HEK293 (cell line): ENCODE results near the gene DSTN.

Experiments
- CTCF ChIA-PET: fragments of 350-600 bp; formaldehyde crosslinking; extraction: SDS; loops from one replicate; lab custom pipeline; 2021; ENCODE audit warnings: antibody characterized with exemption; lab: Yijun Ruan, JAX
- POLR2A ChIA-PET: fragments of 300-600 bp; formaldehyde crosslinking; extraction: SDS; loops from one replicate; lab custom pipeline; 2020; ENCODE audit warnings: antibody characterized with exemption, inconsistent platforms; lab: Yijun Ruan, JAX
- H3K27ac ChIP-seq: fragments of 200-500 bp; sonication (Bioruptor generic); 2 replicates; pipeline ENCODE4 v1.5.1; 2014; ENCODE audit warnings: low read depth, low read length, control low read depth, inconsistent platforms; ENCODE audit errors: extremely low read depth
- H3K36me3 ChIP-seq, 2 experiments: fragments of 200-500 bp in 1 of 2; sonication (Bioruptor generic) in 1 of 2; 1 replicate in 1 of 2; 2 replicates in 1 of 2; pipeline ENCODE4 v1.5.1; 2014 to 2017; ENCODE audit warnings: inconsistent platforms in 2 of 2, low read length in 2 of 2; ENCODE audit not compliant: control insufficient read depth in 2 of 2, insufficient read depth in 1 of 2
- H3K4me1 ChIP-seq: fragments of 200-500 bp; sonication (Bioruptor generic); 2 replicates; pipeline ENCODE4 v1.5.1; 2014; ENCODE audit warnings: mild to moderate bottlenecking, low read length, inconsistent platforms; ENCODE audit not compliant: control insufficient read depth, insufficient read depth
- H3K4me3 ChIP-seq: 2 replicates; pipeline ENCODE4 v1.5.1; 2011; ENCODE audit warnings: low read depth, mild to moderate bottlenecking, control low read depth, low read length, moderate library complexity
- H3K9me3 ChIP-seq: fragments of 200-500 bp; sonication (Bioruptor generic); 2 replicates; pipeline ENCODE4 v1.5.1; 2014; ENCODE audit warnings: low read depth, low read length, inconsistent platforms; ENCODE audit not compliant: control insufficient read depth, insufficient read depth
- EGR2 ChIP-seq: fragments of 450-650 bp; formaldehyde crosslinking; IDR thresholded peaks from 2 replicates; pipeline ENCODE4 v1.5.1; 2016; ENCODE audit warnings: low read depth, missing biosample characterization, missing genetic modification characterization
- PBX3 ChIP-seq: sonication (generic); formaldehyde crosslinking; IDR thresholded peaks from 2 replicates; pipeline ENCODE4 v1.8.1; 2022; ENCODE audit warnings: mild to moderate bottlenecking, moderate library complexity, missing genetic modification reagents
- PRDM4 ChIP-seq: fragments of 450-650 bp; formaldehyde crosslinking; IDR thresholded peaks from 2 replicates; pipeline ENCODE4 v1.5.1; 2017; ENCODE audit warnings: missing biosample characterization, missing genetic modification characterization
- ZFP3 ChIP-seq: fragments of 450-650 bp; formaldehyde crosslinking; IDR thresholded peaks from 2 replicates; pipeline ENCODE4 v1.5.1; 2016; ENCODE audit warnings: low read depth, missing biosample characterization, missing genetic modification characterization
- ZFP69B ChIP-seq: fragments of 450-650 bp; formaldehyde crosslinking; IDR thresholded peaks from 2 replicates; pipeline ENCODE4 v1.5.1; 2016; ENCODE audit warnings: missing biosample characterization, missing genetic modification characterization
- ZNF221 ChIP-seq: fragments of 450-650 bp; formaldehyde crosslinking; IDR thresholded peaks from 2 replicates; pipeline ENCODE4 v1.5.1; 2017; ENCODE audit warnings: missing biosample characterization, missing genetic modification characterization, borderline replicate concordance
- ZNF26 ChIP-seq: fragments of 450-650 bp; formaldehyde crosslinking; IDR thresholded peaks from 2 replicates; pipeline ENCODE4 v1.5.1; 2016; ENCODE audit warnings: missing biosample characterization, missing genetic modification characterization
- ZNF324 ChIP-seq: fragments of 450-650 bp; formaldehyde crosslinking; IDR thresholded peaks from 2 replicates; pipeline ENCODE4 v1.5.1; 2016; ENCODE audit warnings: missing biosample characterization, missing genetic modification characterization
- ZNF391 ChIP-seq: fragments of 450-650 bp; formaldehyde crosslinking; IDR thresholded peaks from 2 replicates; pipeline ENCODE4 v1.5.1; 2016; ENCODE audit warnings: low read depth, missing biosample characterization, missing genetic modification characterization, borderline replicate concordance
- ZNF433 ChIP-seq: fragments of 450-650 bp; formaldehyde crosslinking; IDR thresholded peaks from 2 replicates; pipeline ENCODE4 v1.5.1; 2016; ENCODE audit warnings: missing biosample characterization, missing genetic modification characterization, low read depth
- ZNF529 ChIP-seq: fragments of 450-650 bp; formaldehyde crosslinking; IDR thresholded peaks from 2 replicates; pipeline ENCODE4 v1.5.1; 2017; ENCODE audit warnings: missing genetic modification characterization, missing biosample characterization; ENCODE audit not compliant: insufficient replicate concordance
- ZNF530 ChIP-seq: fragments of 450-650 bp; formaldehyde crosslinking; IDR thresholded peaks from 2 replicates; pipeline ENCODE4 v1.5.1; 2016; ENCODE audit warnings: low read depth, missing biosample characterization, missing genetic modification characterization
- ZNF549 ChIP-seq: fragments of 450-650 bp; IDR thresholded peaks from 2 replicates; pipeline ENCODE4 v1.5.1; 2018; ENCODE audit warnings: missing biosample characterization, missing genetic modification characterization, mild to moderate bottlenecking, inconsistent platforms, moderate library complexity
- ZNF624 ChIP-seq: fragments of 450-650 bp; formaldehyde crosslinking; IDR thresholded peaks from 2 replicates; pipeline ENCODE4 v1.5.1; 2017; ENCODE audit warnings: missing biosample characterization, missing genetic modification characterization
- ZNF677 ChIP-seq: fragments of 450-650 bp; IDR thresholded peaks from 2 replicates; pipeline ENCODE4 v1.5.0; 2018; ENCODE audit warnings: missing biosample characterization, mild to moderate bottlenecking, missing genetic modification characterization, moderate library complexity
- ZNF701 ChIP-seq: fragments of 450-650 bp; formaldehyde crosslinking; IDR thresholded peaks from 2 replicates; pipeline ENCODE4 v1.5.1; 2016; ENCODE audit warnings: missing biosample characterization, missing genetic modification characterization
- ZNF747 ChIP-seq: fragments of 450-650 bp; formaldehyde crosslinking; IDR thresholded peaks from 2 replicates; pipeline ENCODE4 v1.5.1; 2016; ENCODE audit warnings: missing biosample characterization, missing genetic modification characterization
- ZSCAN30 ChIP-seq: fragments of 450-650 bp; IDR thresholded peaks from 2 replicates; pipeline ENCODE4 v1.5.1; 2018; ENCODE audit warnings: missing biosample characterization, mild to moderate bottlenecking, missing genetic modification characterization, moderate library complexity
- TF ChIP-seq, protein P1 (sequence below): fragments of 450-650 bp; formaldehyde crosslinking; IDR thresholded peaks from 2 replicates; pipeline ENCODE4 v1.5.1; 2016; ENCODE audit warnings: missing biosample characterization, missing genetic modification characterization, low read depth
- TF ChIP-seq, protein P2 (sequence below): fragments of 450-650 bp; IDR thresholded peaks from 2 replicates; pipeline ENCODE4 v1.5.1; 2018; ENCODE audit warnings: missing biosample characterization, mild to moderate bottlenecking, missing genetic modification characterization
- TF ChIP-seq, protein P3 (sequence below): fragments of 450-650 bp; formaldehyde crosslinking; IDR thresholded peaks from 2 replicates; pipeline ENCODE4 v1.5.1; 2017; ENCODE audit warnings: missing biosample characterization, mild to moderate bottlenecking, missing genetic modification characterization, moderate library complexity

DSTN gene

DNA sequence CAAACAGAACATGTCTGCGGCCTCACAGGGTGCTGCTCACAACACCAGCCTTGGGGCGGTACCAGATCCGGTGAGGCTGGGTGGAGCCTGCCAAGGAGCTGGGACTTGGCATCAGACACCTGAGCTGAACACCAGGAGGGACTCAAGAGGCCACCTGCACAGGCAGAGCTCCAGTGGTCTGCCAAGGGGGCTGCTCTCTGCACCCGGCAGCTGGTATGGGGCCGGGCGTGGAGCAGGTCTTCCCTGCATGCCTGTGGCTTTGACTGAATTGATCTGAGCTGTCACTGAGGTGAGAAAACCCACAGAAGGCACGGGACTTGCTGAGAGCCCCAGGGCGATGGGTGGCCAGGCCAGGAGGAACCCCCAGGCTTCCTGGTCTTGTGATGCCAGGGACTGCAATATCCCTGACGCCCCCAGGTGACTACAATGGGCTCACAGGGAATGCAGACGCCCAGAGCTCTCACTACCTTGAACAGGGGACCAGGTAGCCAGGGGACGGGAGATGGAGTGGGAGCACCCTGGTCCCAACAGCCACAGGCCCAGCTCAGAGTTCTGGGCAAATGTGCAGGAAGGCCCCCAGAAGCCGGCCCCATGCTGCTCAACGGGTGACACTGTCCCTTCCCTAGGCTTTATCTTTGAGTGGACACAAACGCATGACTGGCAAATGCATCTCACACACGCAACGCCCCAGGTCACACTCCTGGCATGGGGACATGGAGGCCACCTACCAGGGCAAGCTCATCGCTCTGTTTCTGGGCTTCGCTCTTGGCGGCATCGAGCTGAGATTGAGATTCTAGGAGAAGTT lies 48.2 kb downstream of the DSTN start:
- H3K36me3 ChIP-seq, result peaks cover 0 to 80% of the 10 kb centered on the region in 2 experiments; a peak in 1 of 3 replicates
- H3K4me3 ChIP-seq, result no peak overlapping the region
- no peak overlapping the region for H3K27ac ChIP-seq
- no peaks in the 10 kb centered on the region for H3K9me3 ChIP-seq
- POLR2A ChIA-PET, result interaction anchor here (0.7 kb wide), 1 partner anchor 65 kb away, joined by 3 read pairs; no protein-coding TSS in a partner anchor
- no peak for TF ChIP-seq ZNF747 (tag by site-specific recombination)
- TF ChIP-seq ZNF549 (tag by site-specific recombination), result no peak
- no peak for TF ChIP-seq ZNF433 (tag by site-specific recombination)
- no peak for TF ChIP-seq PRDM4 (tag by site-specific recombination)
- no peak for TF ChIP-seq ZNF26 (tag by site-specific recombination)
- no peak for TF ChIP-seq ZFP69B (tag by site-specific recombination)
- no peak for TF ChIP-seq EGR2 (tag by site-specific recombination)
- TF ChIP-seq ZNF221 (tag by site-specific recombination), result no peak
- TF ChIP-seq ZNF324 (tag by site-specific recombination), result no peak
- no peak for TF ChIP-seq ZNF624 (tag by site-specific recombination)
- TF ChIP-seq, all 188 proteins: peak for 0
- CTCF ChIA-PET, result interaction anchor here (0.5 to 3.5 kb wide), 13 partner anchors 11 to 701 kb away, joined by 3 to 18 read pairs (median 4); partner anchors contain the start of gene BFSP1
- no peaks in the 10 kb centered on the region for H3K4me1 ChIP-seq

GRCh38 chr20:17618673-17619013 lies 48.8 kb downstream of the DSTN start:
- Histone ChIP-seq H3K9me3 (no peaks in the 10 kb centered on the region), H3K4me1 (no peaks in the 10 kb centered on the region), H3K27ac (no peak overlapping the region), H3K36me3 (peaks cover 1 to 85% of the 10 kb centered on the region in 2 experiments; a peak in 2 of 3 replicates), H3K4me3 (no peak overlapping the region)
- ChIA-PET CTCF (interaction anchor here (0.6 to 3.5 kb wide), 6 partner anchors 12 to 199 kb away, joined by 3 to 18 read pairs (median 10); partner anchors contain the start of gene BFSP1), POLR2A (no interaction called here)
- TF ChIP-seq, protein P1, sequence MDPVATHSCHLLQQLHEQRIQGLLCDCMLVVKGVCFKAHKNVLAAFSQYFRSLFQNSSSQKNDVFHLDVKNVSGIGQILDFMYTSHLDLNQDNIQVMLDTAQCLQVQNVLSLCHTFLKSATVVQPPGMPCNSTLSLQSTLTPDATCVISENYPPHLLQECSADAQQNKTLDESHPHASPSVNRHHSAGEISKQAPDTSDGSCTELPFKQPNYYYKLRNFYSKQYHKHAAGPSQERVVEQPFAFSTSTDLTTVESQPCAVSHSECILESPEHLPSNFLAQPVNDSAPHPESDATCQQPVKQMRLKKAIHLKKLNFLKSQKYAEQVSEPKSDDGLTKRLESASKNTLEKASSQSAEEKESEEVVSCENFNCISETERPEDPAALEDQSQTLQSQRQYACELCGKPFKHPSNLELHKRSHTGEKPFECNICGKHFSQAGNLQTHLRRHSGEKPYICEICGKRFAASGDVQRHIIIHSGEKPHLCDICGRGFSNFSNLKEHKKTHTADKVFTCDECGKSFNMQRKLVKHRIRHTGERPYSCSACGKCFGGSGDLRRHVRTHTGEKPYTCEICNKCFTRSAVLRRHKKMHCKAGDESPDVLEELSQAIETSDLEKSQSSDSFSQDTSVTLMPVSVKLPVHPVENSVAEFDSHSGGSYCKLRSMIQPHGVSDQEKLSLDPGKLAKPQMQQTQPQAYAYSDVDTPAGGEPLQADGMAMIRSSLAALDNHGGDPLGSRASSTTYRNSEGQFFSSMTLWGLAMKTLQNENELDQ (tag by site-specific recombination), result no peak
- TF ChIP-seq ZSCAN30 (tag by site-specific recombination), result no peak
- no peak for TF ChIP-seq ZNF391 (tag by site-specific recombination)
- TF ChIP-seq ZFP3 (tag by site-specific recombination), result no peak
- TF ChIP-seq, protein P2, sequence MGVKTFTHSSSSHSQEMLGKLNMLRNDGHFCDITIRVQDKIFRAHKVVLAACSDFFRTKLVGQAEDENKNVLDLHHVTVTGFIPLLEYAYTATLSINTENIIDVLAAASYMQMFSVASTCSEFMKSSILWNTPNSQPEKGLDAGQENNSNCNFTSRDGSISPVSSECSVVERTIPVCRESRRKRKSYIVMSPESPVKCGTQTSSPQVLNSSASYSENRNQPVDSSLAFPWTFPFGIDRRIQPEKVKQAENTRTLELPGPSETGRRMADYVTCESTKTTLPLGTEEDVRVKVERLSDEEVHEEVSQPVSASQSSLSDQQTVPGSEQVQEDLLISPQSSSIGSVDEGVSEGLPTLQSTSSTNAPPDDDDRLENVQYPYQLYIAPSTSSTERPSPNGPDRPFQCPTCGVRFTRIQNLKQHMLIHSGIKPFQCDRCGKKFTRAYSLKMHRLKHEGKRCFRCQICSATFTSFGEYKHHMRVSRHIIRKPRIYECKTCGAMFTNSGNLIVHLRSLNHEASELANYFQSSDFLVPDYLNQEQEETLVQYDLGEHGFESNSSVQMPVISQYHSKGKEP, result no peak
- TF ChIP-seq, protein P3, sequence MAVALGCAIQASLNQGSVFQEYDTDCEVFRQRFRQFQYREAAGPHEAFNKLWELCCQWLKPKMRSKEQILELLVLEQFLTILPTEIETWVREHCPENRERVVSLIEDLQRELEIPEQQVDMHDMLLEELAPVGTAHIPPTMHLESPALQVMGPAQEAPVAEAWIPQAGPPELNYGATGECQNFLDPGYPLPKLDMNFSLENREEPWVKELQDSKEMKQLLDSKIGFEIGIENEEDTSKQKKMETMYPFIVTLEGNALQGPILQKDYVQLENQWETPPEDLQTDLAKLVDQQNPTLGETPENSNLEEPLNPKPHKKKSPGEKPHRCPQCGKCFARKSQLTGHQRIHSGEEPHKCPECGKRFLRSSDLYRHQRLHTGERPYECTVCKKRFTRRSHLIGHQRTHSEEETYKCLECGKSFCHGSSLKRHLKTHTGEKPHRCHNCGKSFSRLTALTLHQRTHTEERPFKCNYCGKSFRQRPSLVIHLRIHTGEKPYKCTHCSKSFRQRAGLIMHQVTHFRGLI (tag by site-specific recombination), result no peak
- no peak for TF ChIP-seq ZNF701
- no peak for TF ChIP-seq ZNF677 (tag by site-specific recombination)
- no peak for TF ChIP-seq ZNF529
- no peak for TF ChIP-seq PBX3 (CRISPR knock-in tag)
- TF ChIP-seq ZNF530 (tag by site-specific recombination), result no peak
